Measurements from ENCODE around the gene CGNL1. TPM values are rescaled to one million over a fixed set of nuclear protein-coding genes. Genes with fewer than 3 reads are reported as not detected.

CGNL1 gene
- total RNA-seq, 2 donors from 2014 or later: not detected

DNA sequence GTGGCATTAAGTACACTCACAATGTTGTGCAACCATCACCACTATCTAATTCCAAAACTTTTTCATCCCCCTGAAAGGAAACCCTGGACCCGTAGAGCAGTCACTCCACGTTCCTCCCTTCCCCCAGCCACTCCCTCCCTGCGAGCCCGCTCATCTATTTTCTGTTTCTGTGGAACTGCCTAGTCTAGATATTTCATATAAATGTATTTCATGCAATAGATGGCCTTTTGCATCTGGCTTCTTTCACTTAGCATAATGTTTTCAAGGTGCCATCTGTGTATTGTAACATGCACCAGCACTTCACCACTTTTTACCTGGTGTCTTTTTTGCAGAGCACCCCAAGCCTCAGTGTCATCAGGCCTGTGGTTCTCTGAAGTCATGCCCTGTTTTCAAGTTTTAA, 10.7 kb downstream of the CGNL1 start:
- H3K4me3 Mint-ChIP-seq: no peak overlapping the region
- H3K9me3 Mint-ChIP-seq: no peaks in the 10 kb centered on the region

DNA sequence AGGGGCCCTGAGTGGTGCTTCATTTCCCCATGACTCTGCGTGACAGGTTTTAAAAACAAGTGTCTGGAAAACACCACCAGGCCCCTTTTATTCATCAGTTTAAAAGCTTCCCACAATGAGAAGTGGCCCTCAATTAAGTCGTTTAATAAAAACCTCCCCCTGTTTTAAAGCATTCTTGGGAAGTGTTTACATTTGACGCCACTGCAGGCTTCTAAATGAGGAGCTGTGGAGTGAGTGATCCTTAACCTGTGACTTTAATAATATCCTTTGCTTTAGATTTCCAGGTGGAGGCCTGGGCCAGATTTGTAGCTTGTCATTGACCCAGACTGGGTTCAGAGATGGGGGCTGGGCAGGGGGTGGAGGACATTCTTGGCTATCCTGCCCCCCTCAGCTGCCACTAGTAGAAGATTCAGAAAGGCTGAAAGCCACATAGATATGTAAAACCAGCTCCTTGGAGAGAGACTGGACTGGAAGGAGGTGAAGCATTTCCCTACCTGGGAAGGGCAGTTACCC, 11.3 kb downstream of the CGNL1 start:
- H3K36me3 Mint-ChIP-seq (ENCODE audit: low read depth): no peaks in the 10 kb centered on the region
- peaks cover 12% of the 10 kb centered on the region for H3K27me3 Mint-ChIP-seq
- no peaks in the 10 kb centered on the region for H3K9me3 Mint-ChIP-seq
- H3K4me1 Mint-ChIP-seq: no peaks in the 10 kb centered on the region
- no peak overlapping the region for H3K27ac Mint-ChIP-seq
- ATAC-seq (replicated peaks): no peak
- H3K4me3 Mint-ChIP-seq: no peak overlapping the region

More for the DNA sequence above, 10.7 kb downstream of the CGNL1 start:
- Mint-ChIP-seq H3K27ac (no peak overlapping the region), H3K36me3 (ENCODE audit: low read depth) (no peaks in the 10 kb centered on the region), H3K27me3 (peaks cover 12% of the 10 kb centered on the region), H3K4me1 (no peaks in the 10 kb centered on the region)
- no peak for ATAC-seq (replicated peaks)

DNA sequence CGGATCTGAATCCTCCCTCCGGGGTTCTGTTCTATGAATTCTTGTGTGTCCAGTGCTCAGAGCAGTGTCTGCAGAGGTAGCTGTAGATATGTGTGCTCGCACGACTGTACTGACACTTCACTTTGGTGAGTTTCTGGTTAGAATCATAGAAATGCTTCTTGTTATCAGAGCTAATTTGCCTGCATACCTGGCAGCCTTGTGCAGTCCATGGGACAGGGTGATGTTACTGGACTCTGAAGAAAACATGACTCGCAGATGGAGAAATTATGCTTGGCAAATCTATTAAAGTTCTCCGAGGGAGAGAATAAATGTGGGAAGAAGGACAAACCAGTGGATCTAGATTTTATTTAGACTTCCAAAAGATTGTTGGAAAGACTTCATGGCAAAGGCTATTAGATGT, 12.2 kb downstream of the CGNL1 start:
- Mint-ChIP-seq H3K36me3 (ENCODE audit: low read depth) (no peaks in the 10 kb centered on the region), H3K4me3 (no peak overlapping the region), H3K27ac (no peak overlapping the region), H3K27me3 (peaks cover 8% of the 10 kb centered on the region), H3K4me1 (no peaks in the 10 kb centered on the region), H3K9me3 (no peaks in the 10 kb centered on the region)
- ATAC-seq (replicated peaks): no peak

DNA sequence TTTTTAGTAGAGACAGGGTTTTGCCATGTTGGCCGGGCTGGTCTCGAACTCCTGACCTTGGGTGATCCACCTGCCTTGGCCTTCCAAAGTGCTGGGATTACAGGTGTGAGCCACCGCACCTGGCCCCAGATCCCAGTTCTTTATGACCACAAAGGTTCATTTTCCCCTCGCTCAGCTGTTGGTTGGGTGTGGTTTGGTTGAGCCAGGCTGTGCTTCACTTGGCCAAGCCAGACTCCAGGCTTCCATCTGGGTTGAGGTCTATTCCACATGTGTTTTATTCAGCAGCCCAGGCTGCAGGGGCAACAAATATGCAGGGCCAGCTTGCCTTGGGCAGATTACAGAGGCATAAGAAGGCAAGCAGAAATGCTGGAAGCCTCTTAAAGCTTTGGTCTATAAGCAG, 13.7 kb downstream of the CGNL1 start:
- ATAC-seq (replicated peaks): no peak
- no peak overlapping the region for H3K4me3 Mint-ChIP-seq

DNA sequence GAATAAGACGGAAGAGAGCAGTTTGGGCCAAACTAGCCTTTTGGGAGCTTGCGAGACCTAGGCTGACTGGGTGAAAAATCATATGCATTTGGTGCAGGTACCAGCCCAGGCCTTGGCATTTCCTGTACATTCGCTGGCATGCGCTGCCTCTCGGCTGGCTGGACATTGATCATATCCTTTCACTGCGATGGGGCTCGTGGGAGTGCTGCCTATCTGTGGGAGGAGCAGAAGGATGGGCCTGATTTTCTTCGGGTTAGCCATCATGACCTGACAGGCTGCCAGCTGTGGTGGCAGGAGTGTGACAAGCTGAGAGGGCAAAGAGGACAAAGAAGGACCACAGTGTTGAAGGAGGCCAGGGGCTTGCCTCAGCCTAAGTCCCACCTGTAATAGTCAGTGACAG, 14.3 kb downstream of the CGNL1 start:
- Mint-ChIP-seq H3K27me3 (peaks cover 8% of the 10 kb centered on the region), H3K4me3 (no peak overlapping the region), H3K36me3 (ENCODE audit: low read depth) (no peaks in the 10 kb centered on the region), H3K9me3 (no peaks in the 10 kb centered on the region), H3K27ac (no peak overlapping the region), H3K4me1 (no peaks in the 10 kb centered on the region)
- ATAC-seq (replicated peaks): no peak

More for the DNA sequence above, 13.7 kb downstream of the CGNL1 start:
- H3K4me1 Mint-ChIP-seq: no peaks in the 10 kb centered on the region
- no peak overlapping the region for H3K27ac Mint-ChIP-seq
- H3K27me3 Mint-ChIP-seq: peaks cover 8% of the 10 kb centered on the region
- no peaks in the 10 kb centered on the region for H3K36me3 Mint-ChIP-seq (ENCODE audit: low read depth)
- no peaks in the 10 kb centered on the region for H3K9me3 Mint-ChIP-seq

DNA sequence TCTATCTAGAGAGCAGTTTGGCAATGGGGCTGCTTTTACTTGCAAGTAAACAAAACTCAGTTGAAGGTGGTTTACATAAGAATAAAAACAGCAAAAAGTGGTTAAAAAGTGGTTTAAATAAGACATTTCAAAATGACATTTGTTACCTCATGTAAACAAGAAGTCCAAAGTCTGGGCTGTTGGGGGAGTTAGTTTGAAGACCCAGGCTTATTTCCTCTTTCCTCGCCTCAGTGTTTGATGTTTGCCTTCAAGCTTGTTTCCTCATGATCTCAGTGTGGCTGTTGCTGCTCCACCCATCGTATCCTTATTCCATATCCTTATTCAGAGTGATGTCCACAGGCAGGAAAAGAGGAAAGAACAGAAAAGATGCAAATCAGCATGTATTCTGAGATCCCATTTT, 15.2 kb downstream of the CGNL1 start:
- H3K9me3 Mint-ChIP-seq: no peaks in the 10 kb centered on the region
- H3K27me3 Mint-ChIP-seq: peaks cover 12% of the 10 kb centered on the region
- ATAC-seq (replicated peaks): no peak
- H3K4me3 Mint-ChIP-seq: no peak overlapping the region
- H3K4me1 Mint-ChIP-seq: no peaks in the 10 kb centered on the region
- H3K36me3 Mint-ChIP-seq (ENCODE audit: low read depth): no peaks in the 10 kb centered on the region
- H3K27ac Mint-ChIP-seq: no peak overlapping the region

DNA sequence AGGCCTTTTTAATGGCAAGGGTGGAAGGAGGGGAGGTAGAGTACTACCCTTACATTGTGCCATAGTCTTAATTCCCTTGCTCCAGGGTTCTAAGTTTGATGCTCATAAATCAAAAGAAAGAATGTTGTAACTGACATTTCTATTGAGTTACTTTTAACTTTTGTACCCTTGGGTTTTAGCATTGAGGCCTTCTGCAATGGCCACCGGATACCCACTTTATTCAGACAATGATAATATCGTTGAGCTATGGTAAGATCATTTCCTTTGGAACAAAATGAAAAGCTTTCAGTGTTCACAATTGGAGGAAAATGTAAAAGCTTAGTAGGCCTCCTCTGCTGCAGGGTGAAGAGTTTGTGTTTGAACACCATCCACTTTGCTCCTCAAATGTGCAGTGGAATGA, 16.8 kb downstream of the CGNL1 start:
- no peak overlapping the region for H3K4me3 Mint-ChIP-seq
- H3K27me3 Mint-ChIP-seq: peaks cover 11% of the 10 kb centered on the region
- H3K27ac Mint-ChIP-seq: no peak overlapping the region
- H3K9me3 Mint-ChIP-seq: no peaks in the 10 kb centered on the region
- H3K4me1 Mint-ChIP-seq: no peaks in the 10 kb centered on the region
- no peak for ATAC-seq (replicated peaks)
- H3K36me3 Mint-ChIP-seq (ENCODE audit: low read depth): no peaks in the 10 kb centered on the region

DNA sequence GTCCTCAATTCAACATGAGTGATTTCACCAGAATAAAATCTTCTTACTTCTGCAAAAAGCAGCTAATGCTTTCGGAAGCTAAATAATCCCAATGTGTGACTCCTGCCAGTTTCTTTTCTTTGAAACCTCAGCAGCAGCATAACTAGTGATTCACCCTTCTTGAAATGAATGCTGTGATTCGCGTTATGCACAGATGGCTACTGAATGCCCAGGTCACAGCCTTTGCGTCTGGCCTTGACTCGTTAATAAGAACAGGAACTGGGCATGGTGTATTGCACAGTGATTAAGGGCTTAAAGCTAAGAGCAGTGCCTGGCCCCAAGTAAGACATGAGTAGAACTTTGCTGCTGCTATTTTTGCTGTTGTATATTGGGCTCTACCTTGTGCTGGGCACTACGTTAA, 19.0 kb downstream of the CGNL1 start:
- Mint-ChIP-seq H3K4me1 (no peaks in the 10 kb centered on the region), H3K27ac (no peak overlapping the region), H3K27me3 (peaks cover 7% of the 10 kb centered on the region), H3K4me3 (no peak overlapping the region), H3K36me3 (ENCODE audit: low read depth) (no peaks in the 10 kb centered on the region), H3K9me3 (no peaks in the 10 kb centered on the region)
- ATAC-seq (replicated peaks): no peak

DNA sequence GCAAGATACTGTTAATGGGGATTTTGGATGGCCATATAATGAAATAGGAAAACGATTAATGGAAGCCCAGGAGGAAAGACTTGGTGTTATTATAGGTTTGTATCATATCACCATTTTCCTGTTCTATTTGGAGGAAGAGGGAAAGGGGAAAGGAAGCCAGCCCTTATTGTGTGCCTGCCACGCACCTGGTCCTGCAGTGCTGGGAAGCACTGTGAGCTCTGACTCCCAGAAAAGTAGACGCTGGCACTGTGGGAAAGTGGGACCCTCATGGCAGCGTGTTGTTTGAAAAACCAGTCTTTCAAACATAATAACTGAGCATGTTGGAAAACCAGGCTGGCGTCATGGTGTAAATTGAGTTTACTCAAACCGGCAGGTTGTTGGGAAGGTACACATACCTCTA, 22.0 kb downstream of the CGNL1 start:
- Mint-ChIP-seq H3K36me3 (ENCODE audit: low read depth) (no peaks in the 10 kb centered on the region), H3K9me3 (no peaks in the 10 kb centered on the region), H3K27me3 (peaks cover 16% of the 10 kb centered on the region), H3K4me3 (no peak overlapping the region), H3K4me1 (no peaks in the 10 kb centered on the region), H3K27ac (no peak overlapping the region)
- ATAC-seq (replicated peaks): no peak

DNA sequence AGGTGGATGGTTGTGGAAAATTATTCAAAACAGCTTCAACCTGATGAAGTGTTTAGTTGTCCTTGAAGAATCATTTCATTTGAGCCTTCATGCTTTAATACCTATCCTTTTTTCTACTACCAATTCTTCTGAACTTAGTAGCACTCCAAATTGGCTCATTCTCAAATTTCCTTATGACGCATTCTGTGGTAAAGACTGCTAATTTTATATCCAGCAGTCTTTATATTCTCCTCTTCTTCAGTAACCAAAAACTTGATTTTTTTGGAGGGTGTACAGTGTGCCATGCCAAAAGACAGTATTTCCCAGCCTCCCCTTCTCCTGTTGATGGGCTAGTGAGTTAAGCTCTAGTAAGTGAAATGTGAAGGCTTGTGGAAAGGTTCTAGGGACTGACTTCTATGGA, 25.2 kb downstream of the CGNL1 start:
- H3K4me3 Mint-ChIP-seq: no peak overlapping the region
- peaks cover 15% of the 10 kb centered on the region for H3K27me3 Mint-ChIP-seq
- H3K27ac Mint-ChIP-seq: no peak overlapping the region
- H3K9me3 Mint-ChIP-seq: no peaks in the 10 kb centered on the region
- no peaks in the 10 kb centered on the region for H3K36me3 Mint-ChIP-seq (ENCODE audit: low read depth)
- H3K4me1 Mint-ChIP-seq: no peaks in the 10 kb centered on the region
- ATAC-seq (replicated peaks): no peak

DNA sequence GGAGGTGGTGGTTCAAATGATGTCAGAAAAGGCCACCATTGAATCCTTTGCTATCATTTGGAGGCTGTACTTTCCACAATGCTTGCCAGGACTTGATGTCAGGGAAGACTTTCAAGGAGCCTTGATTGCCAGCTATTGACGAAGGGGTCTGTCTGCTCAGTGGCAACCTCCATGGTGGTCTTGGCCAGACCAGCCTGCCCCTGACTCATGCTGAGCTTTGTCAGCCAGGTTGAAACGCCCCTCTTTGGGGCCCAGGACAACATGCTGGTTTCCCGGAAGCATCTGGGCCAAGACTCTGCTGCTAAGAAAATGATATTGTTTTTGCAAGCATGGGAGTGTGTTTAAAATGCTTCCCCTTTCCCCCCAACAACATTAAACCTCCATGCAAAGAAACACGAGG, 26.7 kb downstream of the CGNL1 start:
- no peak for ATAC-seq (replicated peaks)
- Mint-ChIP-seq H3K36me3 (ENCODE audit: low read depth) (no peaks in the 10 kb centered on the region), H3K9me3 (no peaks in the 10 kb centered on the region), H3K4me1 (no peaks in the 10 kb centered on the region), H3K27ac (no peak overlapping the region), H3K27me3 (peaks cover 14% of the 10 kb centered on the region), H3K4me3 (no peak overlapping the region)

DNA sequence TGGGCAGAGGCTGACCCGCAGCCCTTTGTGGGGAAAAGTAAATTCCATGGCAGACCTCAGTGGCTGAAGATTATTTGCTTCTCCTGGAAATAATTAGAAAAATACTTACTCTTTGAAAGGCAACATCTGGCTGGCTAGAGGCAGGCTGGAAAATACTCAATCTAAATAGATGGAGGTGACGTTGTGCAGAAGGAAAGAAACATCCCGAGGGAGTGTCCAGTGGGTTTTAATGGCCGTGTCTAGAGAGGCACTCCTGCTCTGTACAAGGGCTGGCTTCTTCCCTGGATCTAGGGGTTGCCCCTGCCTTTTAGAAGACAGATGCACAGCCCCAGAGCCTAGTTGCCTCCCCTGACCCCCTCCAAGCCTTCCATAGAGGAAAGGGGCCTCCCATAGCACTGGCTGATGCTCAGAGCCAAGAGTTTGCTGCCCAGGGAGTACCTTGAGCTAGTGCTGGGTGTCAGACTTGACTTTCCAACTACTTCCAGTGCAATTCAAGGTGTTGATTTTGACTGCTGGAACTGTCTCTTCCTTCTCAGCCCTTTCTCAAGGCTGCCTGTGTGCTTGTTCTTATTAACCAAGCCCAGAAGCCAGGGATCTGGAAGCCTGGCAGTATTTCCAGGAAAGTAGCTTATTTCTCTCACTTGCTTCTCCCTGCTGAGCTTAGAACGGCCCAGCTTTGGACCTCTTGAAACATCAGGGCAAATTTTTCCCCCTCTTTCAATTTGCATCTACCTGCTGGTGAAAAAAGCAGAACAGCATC, 27.4 kb downstream of the CGNL1 start:
- no peak overlapping the region for H3K4me3 Mint-ChIP-seq
- H3K27me3 Mint-ChIP-seq: peaks cover 14% of the 10 kb centered on the region
- H3K36me3 Mint-ChIP-seq (ENCODE audit: low read depth): no peaks in the 10 kb centered on the region
- no peak overlapping the region for H3K27ac Mint-ChIP-seq
- no peaks in the 10 kb centered on the region for H3K9me3 Mint-ChIP-seq
- ATAC-seq (replicated peaks): no peak
- no peaks in the 10 kb centered on the region for H3K4me1 Mint-ChIP-seq

DNA sequence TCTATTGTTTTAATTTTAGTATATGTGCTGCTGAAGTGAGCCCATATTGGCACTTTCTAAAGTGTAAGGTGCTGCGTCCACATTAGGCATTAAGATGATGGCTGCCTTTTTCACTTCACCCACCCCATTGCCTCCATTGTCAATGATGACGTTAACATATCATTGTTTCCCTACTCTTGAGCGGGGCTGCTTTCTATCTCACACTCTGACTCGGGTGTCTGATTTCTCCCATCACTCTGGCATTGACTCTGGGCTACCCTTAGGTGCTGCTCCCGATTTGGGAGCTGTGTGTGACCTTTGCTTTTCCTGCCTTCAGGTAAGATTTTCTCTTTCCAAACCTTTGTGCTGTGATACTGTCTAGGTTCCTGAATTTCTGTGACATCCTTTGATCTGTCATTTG, 28.8 kb downstream of the CGNL1 start:
- H3K9me3 Mint-ChIP-seq: no peaks in the 10 kb centered on the region
- no peak overlapping the region for H3K4me3 Mint-ChIP-seq
- no peak for ATAC-seq (replicated peaks)
- no peaks in the 10 kb centered on the region for H3K36me3 Mint-ChIP-seq (ENCODE audit: low read depth)
- H3K4me1 Mint-ChIP-seq: no peaks in the 10 kb centered on the region
- H3K27ac Mint-ChIP-seq: no peak overlapping the region
- H3K27me3 Mint-ChIP-seq: peaks cover 22% of the 10 kb centered on the region

DNA sequence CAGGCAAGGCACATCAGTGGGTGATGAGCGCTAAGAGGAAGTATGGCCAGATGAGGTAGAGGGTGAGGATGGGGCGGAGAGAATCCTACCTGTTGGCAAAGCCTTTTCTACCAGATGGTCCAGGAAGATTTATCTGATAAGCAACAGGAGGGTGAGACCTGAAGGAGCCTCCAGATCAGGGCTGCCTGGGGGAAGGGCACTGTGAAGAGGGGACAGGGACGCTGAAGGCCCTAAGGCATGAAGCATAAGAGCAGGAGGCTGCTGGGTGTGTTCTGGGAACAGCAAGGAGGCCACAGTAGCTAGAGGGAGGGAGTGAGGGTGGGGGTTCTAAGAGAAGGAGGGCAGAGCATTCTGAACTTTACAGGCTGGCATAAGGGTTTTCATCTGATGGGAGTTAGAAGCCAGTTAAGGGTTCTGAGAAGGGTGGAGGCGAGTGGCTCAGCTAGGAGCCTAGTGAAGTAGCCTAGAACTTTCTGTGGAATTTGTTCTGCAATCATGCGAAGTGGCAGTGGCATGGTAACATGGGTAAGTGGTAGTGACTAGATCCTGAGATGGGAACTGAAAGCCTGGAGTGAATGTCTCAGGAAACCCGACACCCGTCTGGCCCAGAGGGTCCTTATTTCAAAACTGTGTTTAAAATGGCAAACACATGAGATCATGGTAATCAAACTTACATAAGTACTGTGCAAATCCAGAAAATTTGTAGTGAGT, 29.9 kb downstream of the CGNL1 start:
- Mint-ChIP-seq H3K4me1 (no peaks in the 10 kb centered on the region), H3K36me3 (ENCODE audit: low read depth) (no peaks in the 10 kb centered on the region), H3K4me3 (no peak overlapping the region), H3K9me3 (no peaks in the 10 kb centered on the region), H3K27ac (no peak overlapping the region), H3K27me3 (peaks cover 22% of the 10 kb centered on the region)
- ATAC-seq (replicated peaks): no peak

DNA sequence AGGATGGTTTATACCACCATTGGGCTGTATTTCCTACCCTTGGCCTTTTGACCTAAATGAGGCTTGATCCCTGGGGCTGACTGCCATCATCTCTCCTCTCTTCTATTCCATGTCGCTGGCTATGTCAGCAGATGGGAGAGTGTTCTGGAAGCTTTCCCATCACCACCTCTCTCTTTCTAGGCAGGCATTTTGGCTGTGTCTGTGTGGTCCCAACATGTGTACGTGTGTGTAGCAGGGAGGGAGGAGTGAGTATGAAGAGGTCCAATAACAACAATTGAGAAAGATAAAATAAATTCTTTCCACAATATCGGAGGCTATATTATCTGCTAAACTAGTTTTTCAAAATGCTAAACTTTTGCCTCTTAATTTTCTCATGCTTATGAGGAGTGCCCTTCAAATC, 34.1 kb downstream of the CGNL1 start:
- Mint-ChIP-seq H3K4me3 (no peak overlapping the region), H3K36me3 (ENCODE audit: low read depth) (no peaks in the 10 kb centered on the region), H3K27ac (no peak overlapping the region), H3K27me3 (peaks cover 26% of the 10 kb centered on the region), H3K9me3 (no peaks in the 10 kb centered on the region), H3K4me1 (no peaks in the 10 kb centered on the region)
- ATAC-seq (replicated peaks): no peak

Measured in activated T-helper 17 cell treated with anti-CD3 and anti-CD28 coated beads, Interleukin-2, amount 50 U/mL, for 72 hours (primary cell).